Mesothelial cell of epicardium (in vitro differentiated cells): ENCODE results near the gene PODXL2. TPM values are rescaled to one million over a fixed set of nuclear protein-coding genes. Genes with fewer than 3 reads are reported as not detected.

Experiments used
- DNase-seq, 2 experiments: peaks; one replicate each; pipeline ENCODE4 v3.0.0; 2021; ENCODE audit warnings: low spot score in 2 of 2; ENCODE audit not compliant: unreplicated experiment in 2 of 2
- H3K27ac Mint-ChIP-seq: 2 replicates; pipeline ENCODE4 v1.8.0; 2021; ENCODE audit warnings: mixed read lengths
- H3K27me3 Mint-ChIP-seq: 2 replicates; pipeline ENCODE4 v1.8.0; 2021; ENCODE audit warnings: low read depth, mixed read lengths
- H3K36me3 Mint-ChIP-seq: 2 replicates; pipeline ENCODE4 v1.8.0; 2021; ENCODE audit warnings: mixed read lengths
- H3K4me1 Mint-ChIP-seq: 2 replicates; pipeline ENCODE4 v1.8.0; 2021; ENCODE audit warnings: mixed read lengths
- H3K4me3 Mint-ChIP-seq: 2 replicates; pipeline ENCODE4 v1.8.0; 2021; ENCODE audit warnings: mild to moderate bottlenecking, moderate library complexity, mixed read lengths
- H3K9me3 Mint-ChIP-seq: 2 replicates; pipeline ENCODE4 v1.8.0; 2021; ENCODE audit warnings: mixed read lengths
- total RNA-seq: library from RNA; stranded (reverse); gene quantifications from 3 replicates; pipeline ENCODE4 v1.2.1, GENCODE V29; 2021
- TF ChIP-seq, protein P1 (sequence below): fragments of 200-600 bp; sonication (generic); IDR thresholded peaks from one replicate; pipeline ENCODE4 v1.5.0; 2021; ENCODE audit warnings: antibody characterized with exemption; ENCODE audit not compliant: unreplicated experiment

Gene PODXL2
- total RNA-seq, 1 donor from 2014 or later: 25.5 TPM

- Mint-ChIP-seq H3K4me1 (peaks cover 13% of the 10 kb centered on the region), H3K4me3 (no peak overlapping the region), H3K36me3 (no peaks in the 10 kb centered on the region), H3K27me3 (no peaks in the 10 kb centered on the region), H3K9me3 (no peaks in the 10 kb centered on the region), H3K27ac (no peak overlapping the region)
- DNase-seq: no peak
- TF ChIP-seq, protein P1, sequence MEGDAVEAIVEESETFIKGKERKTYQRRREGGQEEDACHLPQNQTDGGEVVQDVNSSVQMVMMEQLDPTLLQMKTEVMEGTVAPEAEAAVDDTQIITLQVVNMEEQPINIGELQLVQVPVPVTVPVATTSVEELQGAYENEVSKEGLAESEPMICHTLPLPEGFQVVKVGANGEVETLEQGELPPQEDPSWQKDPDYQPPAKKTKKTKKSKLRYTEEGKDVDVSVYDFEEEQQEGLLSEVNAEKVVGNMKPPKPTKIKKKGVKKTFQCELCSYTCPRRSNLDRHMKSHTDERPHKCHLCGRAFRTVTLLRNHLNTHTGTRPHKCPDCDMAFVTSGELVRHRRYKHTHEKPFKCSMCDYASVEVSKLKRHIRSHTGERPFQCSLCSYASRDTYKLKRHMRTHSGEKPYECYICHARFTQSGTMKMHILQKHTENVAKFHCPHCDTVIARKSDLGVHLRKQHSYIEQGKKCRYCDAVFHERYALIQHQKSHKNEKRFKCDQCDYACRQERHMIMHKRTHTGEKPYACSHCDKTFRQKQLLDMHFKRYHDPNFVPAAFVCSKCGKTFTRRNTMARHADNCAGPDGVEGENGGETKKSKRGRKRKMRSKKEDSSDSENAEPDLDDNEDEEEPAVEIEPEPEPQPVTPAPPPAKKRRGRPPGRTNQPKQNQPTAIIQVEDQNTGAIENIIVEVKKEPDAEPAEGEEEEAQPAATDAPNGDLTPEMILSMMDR: no peak
These were observed 56.9 kb downstream of the PODXL2 start for GRCh38 chr3:127685708-127686511.

GRCh38 chr3:127686512-127686894 lies 57.5 kb downstream of the PODXL2 start:
- H3K9me3 Mint-ChIP-seq: no peaks in the 10 kb centered on the region
- H3K27ac Mint-ChIP-seq: no peak overlapping the region
- H3K4me1 Mint-ChIP-seq: peaks cover 13% of the 10 kb centered on the region
- TF ChIP-seq, protein P1: no peak
- H3K4me3 Mint-ChIP-seq: no peak overlapping the region
- no peaks in the 10 kb centered on the region for H3K36me3 Mint-ChIP-seq
- no peaks in the 10 kb centered on the region for H3K27me3 Mint-ChIP-seq
- no peak for DNase-seq

- Mint-ChIP-seq H3K27me3 (no peaks in the 10 kb centered on the region), H3K9me3 (no peaks in the 10 kb centered on the region), H3K4me3 (no peak overlapping the region), H3K36me3 (no peaks in the 10 kb centered on the region), H3K4me1 (peaks cover 13% of the 10 kb centered on the region), H3K27ac (no peak overlapping the region)
- TF ChIP-seq, protein P1: no peak
- no peak for DNase-seq
These were observed 58.3 kb downstream of the PODXL2 start for GRCh38 chr3:127687228-127687737.

DNA sequence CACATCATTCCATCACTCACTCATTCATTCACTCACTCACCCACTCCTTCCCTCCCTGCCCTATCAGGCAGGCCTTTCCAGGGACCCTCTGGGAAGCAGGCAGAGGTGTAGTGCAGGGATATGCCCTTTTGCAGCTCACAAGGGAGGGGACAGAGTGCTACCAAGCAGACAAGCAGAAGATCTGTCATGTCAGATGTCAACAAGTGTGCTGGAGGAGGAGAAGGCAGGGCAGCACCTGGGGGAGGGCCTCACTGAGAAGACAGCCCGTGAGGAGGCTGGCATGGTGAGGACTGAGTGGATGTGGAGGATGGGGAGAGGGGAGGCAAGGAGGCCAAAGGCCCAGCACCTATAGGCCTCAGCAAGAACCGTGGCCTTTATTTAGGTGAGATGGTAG lies 59.0 kb downstream of the PODXL2 start:
- peaks cover 13% of the 10 kb centered on the region for H3K4me1 Mint-ChIP-seq

DNA sequence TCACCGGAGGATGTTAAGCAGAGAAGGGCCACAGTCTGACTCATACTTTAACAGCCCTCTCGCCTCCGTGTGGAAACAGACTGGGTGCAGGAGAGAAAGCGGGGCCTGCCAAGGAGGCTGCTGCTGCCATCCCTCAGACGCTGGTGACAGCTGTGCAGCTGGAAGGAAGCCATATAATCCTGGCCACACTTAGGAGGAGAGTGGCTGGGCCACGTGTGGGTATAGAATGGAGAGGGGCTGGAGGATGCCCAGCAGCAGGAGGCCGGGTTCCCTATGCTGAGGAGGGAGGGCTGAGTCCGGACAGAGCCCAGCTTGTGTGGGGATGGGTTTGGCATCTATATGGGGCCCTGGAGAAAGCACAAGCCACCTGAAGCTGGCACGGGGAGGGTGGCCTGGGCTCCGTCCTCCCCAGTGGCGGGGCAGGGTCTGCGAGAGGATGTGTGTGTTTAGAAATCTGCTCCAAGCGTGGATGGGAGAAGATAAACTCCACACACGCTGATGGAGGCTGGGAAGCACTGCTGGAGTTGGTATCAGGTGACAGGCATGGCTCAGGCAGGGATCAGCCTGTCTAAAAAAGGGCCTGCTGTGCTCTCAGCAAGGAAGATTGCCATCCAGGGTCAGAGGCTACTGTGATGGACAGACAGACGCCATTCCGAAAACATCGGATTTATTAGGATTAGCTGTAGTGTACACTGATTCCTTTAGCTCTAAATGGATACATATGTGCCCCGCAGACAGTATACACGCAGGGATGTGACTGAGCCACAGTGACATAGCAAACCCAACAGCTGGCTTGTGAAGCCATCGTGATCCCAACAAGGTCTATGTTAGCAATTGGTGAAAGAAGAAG lies 59.7 kb downstream of the PODXL2 start:
- no peak overlapping the region for H3K4me3 Mint-ChIP-seq
- no peaks in the 10 kb centered on the region for H3K36me3 Mint-ChIP-seq
- H3K27me3 Mint-ChIP-seq: no peaks in the 10 kb centered on the region
- peak overlapping the region; percentile 39 for H3K27ac Mint-ChIP-seq
- H3K4me1 Mint-ChIP-seq: peaks cover 13% of the 10 kb centered on the region
- TF ChIP-seq, protein P1: no peak
- no peaks in the 10 kb centered on the region for H3K9me3 Mint-ChIP-seq
- peak in 1 of 2 experiments; percentile 8 for DNase-seq

More for the DNA sequence above, 59.0 kb downstream of the PODXL2 start:
- no peak for DNase-seq
- H3K36me3 Mint-ChIP-seq: no peaks in the 10 kb centered on the region
- peak overlapping the region; percentile 39 for H3K27ac Mint-ChIP-seq
- TF ChIP-seq, protein P1: no peak
- no peak overlapping the region for H3K4me3 Mint-ChIP-seq
- H3K27me3 Mint-ChIP-seq: no peaks in the 10 kb centered on the region
- no peaks in the 10 kb centered on the region for H3K9me3 Mint-ChIP-seq
